Left kidney (tissue), 2 donors: ENCODE measurements around the gene PI16. TPM values are rescaled to one million over a fixed set of nuclear protein-coding genes. Genes with fewer than 3 reads are reported as not detected.

ENCODE experiments used
- DNase-seq: peaks from one replicate; pipeline ENCODE4 v3.0.0-alpha.2; 2013
- polyA plus RNA-seq: library from polyadenylated mRNA; unstranded; fragments of 120-200 nt; gene quantifications from one replicate; pipeline ENCODE4 v1.2.1, GENCODE V29; 2013; ENCODE audit not compliant: insufficient read length

The PI16 gene
- polyA plus RNA-seq, 1 donor: 0.95 TPM

DNA sequence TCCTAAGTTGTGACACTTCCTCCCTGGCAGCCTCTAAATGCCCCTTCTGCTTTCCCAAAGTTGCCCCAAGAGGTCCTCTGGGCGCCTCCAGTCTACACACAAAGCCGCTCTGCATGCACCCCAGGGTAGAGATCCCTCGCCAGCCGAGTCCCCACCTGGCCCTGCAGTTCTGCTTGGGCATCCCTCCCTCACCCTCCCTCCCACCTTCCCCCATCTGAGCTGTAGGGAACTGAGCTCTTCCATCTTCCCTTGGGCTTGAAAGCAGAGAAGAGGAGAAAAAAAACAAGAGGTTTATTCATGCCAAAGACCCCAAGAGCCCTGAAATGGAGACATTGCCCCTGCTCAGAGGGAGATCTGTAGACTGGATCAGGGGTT, 45.2 kb downstream of the PI16 start:
- peak; percentile 26 for DNase-seq

DNA sequence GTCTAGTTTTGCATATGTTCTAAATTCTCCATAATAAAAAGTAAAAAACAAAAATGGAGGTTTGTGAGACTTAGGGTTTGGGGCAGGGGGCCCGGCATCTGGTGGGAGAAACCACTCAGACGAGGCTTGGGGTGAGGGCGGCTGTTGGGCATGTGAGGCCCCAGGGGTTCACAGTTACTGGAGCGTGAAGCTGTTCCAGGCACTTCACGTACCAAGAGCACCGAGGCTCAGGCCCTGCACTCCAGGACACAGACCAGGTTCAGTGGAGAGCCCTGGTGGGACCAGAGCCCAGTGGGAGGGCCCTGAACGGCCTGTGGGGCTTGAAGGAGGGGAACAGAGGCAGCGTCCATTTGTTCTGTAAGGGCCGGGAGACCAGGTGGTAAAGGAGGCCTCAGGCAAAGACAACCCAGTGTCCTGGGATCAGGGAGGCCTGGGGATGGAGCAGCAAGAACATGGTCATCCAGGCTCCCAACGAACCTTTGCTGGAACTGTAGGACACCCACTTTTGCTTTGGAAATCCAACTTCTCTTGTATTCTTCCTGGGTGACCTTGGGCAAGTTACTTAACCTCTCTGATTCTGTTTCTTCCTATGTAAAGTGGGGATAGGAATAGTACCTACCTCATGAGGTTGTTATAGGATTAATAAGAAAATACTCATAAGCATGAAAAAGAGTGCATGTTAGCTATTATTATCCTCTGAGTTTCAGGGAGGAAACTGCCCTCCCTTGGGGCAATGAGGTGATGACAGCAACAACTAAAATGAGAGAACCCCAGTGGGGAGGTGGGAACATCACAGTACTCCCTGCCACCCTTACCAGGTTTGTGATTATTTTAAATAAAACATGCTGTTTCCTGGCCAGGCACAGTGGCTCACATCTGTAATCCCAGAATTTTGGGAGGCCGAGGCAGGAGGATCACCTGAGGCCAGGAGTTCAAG, 49.8 kb downstream of the PI16 start:
- no peak for DNase-seq

DNA sequence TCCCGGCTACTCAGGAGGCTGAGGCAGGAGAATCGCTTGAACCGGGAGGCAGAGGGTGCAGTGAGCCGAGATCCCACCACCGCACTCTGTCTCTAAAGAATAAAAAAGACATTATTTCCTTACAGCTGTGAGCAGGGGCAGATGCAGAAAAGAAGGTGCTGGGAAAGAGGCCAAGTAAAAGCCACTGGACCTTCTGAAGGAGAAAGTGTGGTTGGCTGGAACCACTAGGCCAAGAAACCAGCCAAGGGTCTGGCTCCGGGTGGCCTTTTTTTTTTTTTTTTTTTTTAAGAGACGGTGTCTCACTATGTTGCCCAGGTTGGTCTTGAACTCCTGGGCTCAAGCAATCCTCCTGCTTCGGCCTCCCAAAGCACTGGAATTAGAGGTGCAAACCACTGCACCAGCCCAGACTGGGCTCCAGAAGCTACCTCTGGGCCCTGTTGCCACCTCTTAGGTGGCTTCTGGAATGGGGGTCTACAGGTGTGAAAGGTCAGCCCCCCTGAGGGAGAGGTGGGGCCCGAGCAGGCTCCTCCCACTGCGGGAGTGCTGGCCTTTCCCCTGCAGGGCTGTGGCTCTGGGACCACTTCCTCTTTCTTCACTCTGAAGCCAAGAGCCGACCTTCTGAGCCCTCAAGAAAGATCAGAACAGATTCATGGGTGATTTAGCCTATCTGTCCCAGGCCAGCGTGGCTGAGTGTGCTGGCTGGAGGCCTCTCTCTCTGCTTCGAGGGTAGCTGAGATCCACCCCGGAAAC, 50.7 kb downstream of the PI16 start, which contains the start of gene FGD2:
Gene FGD2 (plus strand): TSS at position 595 of the 750 bp plus-strand sequence. CDS start 163 bp downstream, outside the sequence.
- no peak for DNase-seq

DNA sequence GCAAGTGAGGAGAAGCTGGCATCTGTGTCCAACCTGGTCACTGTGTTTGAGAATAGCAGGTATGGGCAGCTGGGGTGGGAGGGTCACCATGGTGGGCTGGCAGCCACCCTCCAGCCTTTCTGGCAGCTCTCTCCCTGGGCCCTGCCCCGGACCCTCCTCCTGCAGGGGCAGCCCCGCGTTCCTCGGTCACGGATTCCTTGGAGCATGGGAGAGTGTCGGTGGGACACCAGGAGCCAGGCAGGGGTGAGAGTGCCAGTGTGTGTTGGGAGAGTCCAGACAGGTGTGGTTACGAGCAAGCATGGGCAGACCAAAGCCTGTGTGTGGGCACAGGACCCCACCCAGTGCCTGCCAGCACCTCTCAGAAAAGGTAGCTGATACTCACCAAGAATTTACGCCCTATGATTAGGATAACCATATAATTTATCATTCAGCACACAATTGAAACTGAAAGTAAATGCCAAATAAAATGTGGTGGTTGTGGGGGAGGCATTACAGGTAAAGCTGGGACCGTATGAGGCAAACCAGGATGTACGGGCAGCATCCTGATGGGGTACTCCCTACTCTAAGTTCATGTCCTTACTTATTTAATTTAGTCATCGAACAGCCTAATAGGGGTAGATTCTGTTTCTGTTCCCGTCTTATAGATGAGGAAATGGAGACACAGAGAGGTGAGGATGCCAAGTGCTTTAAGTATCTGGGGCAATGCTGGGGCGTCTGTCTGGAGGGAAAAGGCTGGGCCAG, 51.5 kb downstream of the PI16 start:
- DNase-seq: no peak

DNA sequence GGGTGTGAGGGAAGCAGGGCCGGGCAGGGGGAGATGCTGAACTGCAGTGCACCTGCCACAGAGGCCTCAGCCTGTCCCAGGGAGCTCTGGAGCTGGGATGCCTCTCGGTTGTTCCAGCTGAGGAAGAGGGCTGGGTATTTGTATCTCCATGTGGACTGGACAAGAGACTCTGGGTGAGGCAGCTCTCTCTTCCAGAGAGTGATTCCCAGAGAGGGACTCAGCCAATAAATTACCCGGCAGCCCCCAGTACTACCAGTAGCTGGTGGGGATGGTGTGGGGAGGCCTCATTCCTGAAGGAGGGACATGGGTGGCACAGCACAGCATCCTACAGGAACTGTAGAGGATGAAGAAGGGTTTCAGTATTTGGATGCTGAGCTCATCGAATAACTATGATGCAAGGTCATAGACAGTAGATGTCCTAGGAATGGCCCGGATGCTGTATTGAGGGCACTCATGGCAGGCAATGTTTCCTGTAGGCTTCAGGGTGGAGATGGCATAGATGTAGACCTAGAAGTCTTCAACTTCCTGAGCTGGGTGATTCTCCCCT, 52.3 kb downstream of the PI16 start:
- DNase-seq: no peak

DNA sequence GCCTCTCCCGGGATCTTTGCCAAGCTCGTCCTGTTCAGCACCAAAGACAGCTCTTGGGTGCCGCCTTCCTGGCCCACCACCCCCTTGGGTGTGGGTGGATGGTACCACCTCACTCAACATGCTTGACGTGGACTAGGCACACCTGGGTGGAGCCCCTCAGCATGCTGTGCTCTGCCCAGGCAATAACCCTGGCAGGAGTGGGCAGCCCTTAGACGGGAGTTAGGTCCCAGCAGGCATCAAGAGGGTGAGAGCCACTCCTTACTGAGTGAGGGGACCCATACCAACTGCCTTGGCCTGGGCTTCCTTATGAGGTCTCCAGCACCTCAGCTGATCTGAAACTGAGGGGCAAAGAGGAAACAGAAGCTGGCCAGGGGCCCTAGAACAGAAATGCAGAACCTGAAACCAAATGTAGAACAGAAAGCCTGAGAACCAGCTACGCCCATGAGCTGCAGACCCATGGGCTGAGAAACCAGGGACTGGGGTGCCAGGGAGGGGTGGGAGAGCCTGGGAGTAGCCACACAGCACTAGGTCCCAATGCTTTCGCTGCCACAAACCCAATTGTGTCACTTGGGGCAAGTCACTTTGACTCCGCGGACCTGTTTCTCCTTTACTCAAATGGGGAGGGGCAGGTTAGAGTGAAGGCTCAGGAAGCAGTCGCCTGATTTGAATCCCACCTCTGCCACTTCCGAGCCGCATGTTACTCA, 53.0 kb downstream of the PI16 start:
- DNase-seq: no peak

DNA sequence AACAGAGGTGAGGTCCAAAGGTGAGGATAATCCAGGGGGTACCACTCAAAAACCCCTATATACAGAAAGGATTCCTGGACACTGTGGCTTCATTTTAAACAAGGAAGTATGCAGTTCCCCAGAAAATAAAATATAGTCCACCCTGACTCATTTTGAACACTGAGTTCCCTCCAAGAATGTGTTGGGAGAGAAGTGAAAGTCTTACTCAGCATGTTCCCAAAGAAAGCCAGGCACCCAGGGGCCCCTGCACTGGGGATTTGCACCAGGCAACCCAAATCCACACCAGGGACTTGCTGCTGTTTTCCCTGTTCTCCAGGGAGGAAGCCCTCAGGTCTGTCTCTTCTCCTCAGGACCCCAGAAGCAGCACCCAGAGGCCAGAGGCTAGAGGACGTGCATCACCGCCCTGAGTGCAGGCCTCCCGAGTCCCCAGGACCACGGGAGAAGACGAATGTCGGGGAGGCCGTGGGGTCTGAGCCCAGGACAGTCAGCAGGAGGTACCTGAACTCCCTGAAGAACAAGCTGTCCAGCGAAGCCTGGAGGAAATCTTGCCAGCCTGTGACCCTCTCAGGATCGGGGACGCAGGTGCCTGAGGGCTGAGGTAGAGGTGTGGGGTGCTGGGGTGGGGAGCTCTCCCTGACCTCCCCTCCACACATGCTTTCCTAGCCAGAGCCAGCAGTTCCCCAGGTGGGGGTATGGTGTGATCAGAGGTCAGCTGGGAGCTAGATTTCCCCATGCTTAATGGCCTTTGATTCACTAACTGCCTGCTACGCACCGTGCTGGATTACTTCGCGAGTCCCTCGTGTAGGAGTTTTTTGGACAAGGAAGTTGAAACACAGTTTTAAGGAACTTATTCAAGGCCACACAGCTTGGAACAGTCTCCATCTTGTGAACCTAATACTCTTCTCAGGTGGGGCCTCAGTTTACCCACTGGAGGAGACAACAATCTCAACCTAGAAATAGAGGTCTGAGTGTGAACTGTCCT, 54.2 kb downstream of the PI16 start:
- no peak for DNase-seq

DNA sequence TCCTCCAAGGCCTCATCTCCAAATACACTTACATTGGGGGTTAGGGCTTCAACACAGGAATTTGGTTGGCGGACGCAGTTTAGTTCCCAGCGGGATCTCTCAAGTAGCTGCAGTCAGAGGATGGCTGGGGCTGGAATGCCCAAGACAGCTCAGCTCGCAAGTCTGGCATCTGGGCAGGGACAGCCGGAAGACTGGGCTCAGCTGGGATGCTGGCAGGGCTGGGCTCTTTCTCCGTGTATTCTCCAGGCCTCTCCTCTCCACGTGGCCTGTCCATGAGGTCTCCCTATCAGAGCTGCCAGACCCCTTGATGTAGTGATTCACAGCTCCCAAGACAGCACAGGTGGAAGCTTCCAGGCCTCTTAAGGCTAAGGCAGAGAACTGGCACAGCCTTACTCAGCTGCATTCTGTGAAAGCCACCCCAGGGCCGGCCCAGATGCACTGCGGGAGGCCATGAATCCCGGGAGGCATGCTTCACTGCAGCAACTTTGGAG, 55.9 kb downstream of the PI16 start:
- no peak for DNase-seq

DNA sequence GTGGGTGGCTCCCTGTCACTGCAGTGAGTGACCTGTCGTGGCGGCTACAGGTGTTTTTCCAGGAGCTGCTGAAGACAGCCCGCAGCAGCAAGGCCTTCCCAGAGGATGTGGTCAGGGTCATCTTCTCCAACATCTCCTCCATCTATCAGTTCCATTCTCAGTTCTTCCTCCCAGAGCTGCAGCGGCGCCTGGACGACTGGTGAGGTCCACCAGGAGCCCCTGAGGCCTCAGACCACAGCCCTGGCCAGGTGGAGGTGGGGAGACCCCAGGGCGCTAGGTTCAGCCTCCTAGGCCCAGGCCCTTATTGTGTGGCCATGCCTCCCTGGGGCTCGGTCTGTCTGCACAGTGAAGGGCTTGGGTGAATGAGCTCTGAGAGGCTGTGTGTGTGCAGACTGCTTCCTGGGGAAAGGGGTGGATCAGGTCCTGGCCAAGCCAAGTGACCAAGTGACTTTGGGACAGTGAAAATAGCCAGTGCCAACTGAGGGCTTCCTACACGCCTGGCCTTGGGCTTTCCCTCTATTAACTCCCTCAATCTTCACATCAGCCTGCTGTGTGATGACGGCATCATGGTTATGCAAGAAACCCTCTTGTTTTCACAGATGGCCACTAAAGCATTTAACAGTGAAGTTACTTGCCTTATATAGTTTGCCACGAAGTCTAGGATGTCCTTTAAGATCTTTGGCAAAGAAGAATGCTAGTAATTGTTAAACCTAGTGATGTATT, 57.3 kb downstream of the PI16 start:
- DNase-seq: no peak

DNA sequence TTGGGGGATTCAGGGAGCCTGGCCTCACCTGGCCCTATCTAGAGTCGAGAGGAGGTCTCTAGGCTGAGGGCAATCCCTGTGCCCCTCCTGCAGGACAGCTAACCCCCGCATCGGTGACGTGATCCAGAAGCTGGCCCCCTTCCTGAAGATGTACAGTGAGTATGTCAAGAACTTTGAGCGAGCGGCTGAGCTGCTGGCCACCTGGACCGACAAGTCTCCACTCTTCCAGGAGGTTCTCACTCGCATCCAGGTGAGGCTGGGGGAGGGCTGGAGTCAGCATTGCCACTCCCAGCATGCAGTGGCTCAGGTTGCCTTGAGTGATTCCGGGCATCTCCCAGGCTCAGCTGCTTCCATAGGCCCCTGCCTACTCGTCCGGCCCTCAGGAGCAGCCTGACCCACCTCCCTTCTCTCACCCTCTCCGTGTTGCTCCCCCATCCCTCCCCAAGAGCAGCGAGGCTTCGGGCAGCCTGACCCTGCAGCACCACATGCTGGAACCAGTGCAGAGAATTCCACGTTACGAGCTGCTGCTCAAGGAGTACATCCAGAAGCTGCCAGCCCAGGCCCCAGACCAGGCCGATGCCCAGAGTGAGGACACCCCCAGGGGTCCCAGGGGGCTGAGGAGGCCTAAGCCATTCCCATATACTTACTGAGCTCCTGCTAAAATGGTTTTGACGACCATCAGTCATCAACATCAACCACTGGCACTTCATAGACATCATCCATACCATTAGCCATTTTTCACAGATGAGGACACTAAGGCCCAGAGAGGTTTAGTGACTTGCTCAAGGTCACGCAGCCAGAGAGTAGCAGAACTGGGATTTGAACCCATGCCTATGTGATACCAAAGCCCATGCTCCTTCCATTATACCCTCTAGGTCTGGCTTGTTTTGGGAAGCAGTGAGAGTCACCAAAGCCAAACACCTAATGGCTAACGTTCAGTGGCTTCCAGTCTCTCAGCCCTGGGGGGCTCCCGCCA, 59.3 kb downstream of the PI16 start:
- DNase-seq: no peak

Other genes starting within 250 kb of the PI16 start
- gene CPNE5, start 115.3 kb upstream of the PI16 start, polyA plus RNA-seq: 13.2 TPM
- 51.2 TPM for gene PPIL1, start 79.9 kb upstream of the PI16 start, polyA plus RNA-seq
- gene C6orf89, start 68.8 kb upstream of the PI16 start, polyA plus RNA-seq: 51.5 TPM
- gene MTCH1, start 31.5 kb downstream of the PI16 start, polyA plus RNA-seq: 149 TPM
- 2.5 TPM for gene FGD2, start 50.9 kb downstream of the PI16 start, polyA plus RNA-seq
- 21.1 TPM for gene PIM1, start 215.4 kb downstream of the PI16 start, polyA plus RNA-seq